ENCODE data around the gene SYNE3.
"Not testable (repeated sequence)": the region's sequence is repeated elsewhere in the genome, so short reads cannot be mapped to it uniquely, and the experiment has no call there.

The SYNE3 gene

GRCh38 chr14:95523051-95523814 is 6.8 kb upstream of the SYNE3 start:
- no peak for DNase-seq

- DNase-seq = no peak
These were observed 6.1 kb upstream of the SYNE3 start for GRCh38 chr14:95522556-95522955.

GRCh38 chr14:95522116-95522515 is 5.7 kb upstream of the SYNE3 start:
- DNase-seq = no peak

GRCh38 chr14:95521001-95521400 is 4.6 kb upstream of the SYNE3 start:
- DNase-seq = no peak

- DNase-seq = no peak
These were observed 3.9 kb upstream of the SYNE3 start for GRCh38 chr14:95520346-95520745.

GRCh38 chr14:95519699-95520098 is 3.2 kb upstream of the SYNE3 start:
- DNase-seq = no peak

- no peak for DNase-seq
These were observed 1.7 kb upstream of the SYNE3 start for GRCh38 chr14:95518045-95518751.

- no peak for DNase-seq
These were observed 576 bp downstream of the SYNE3 start for GRCh38 chr14:95515596-95516552.

- peak; percentile 59 for DNase-seq
These were observed 1.4 kb downstream of the SYNE3 start for GRCh38 chr14:95515080-95515489.

- peak; percentile 79 for DNase-seq
These were observed 2.0 kb downstream of the SYNE3 start for GRCh38 chr14:95514131-95515079.

GRCh38 chr14:95513291-95513690 is 3.2 kb downstream of the SYNE3 start:
- DNase-seq = no peak

GRCh38 chr14:95511687-95512086 is 4.8 kb downstream of the SYNE3 start:
- no peak for DNase-seq

GRCh38 chr14:95510804-95511203 is 5.6 kb downstream of the SYNE3 start:
- DNase-seq = no peak

GRCh38 chr14:95510344-95510743 is 6.1 kb downstream of the SYNE3 start:
- DNase-seq = not testable (repeated sequence)

GRCh38 chr14:95509495-95509894 is 7.0 kb downstream of the SYNE3 start:
- no peak for DNase-seq

- DNase-seq = no peak
These were observed 8.1 kb downstream of the SYNE3 start for GRCh38 chr14:95508377-95508776.

- no peak for DNase-seq
These were observed 8.7 kb downstream of the SYNE3 start for GRCh38 chr14:95507701-95508103.

- no peak for DNase-seq
These were observed 9.3 kb downstream of the SYNE3 start for GRCh38 chr14:95507174-95507573.

- DNase-seq = no peak
These were observed 11.3 kb downstream of the SYNE3 start for GRCh38 chr14:95505030-95505589.

GRCh38 chr14:95504135-95505029 is 12.1 kb downstream of the SYNE3 start:
- DNase-seq = no peak

Data from DMS153 (cell line).